NOMO-1 (cell line): Measurements from ENCODE around the gene AQP9.

Experiments used
- DNase-seq, 2 experiments: peaks; one replicate each; lab custom pipeline; 2025; ENCODE audit not compliant: unreplicated experiment in 2 of 2; lab: John Stamatoyannopoulos, UW

AQP9 gene

DNA sequence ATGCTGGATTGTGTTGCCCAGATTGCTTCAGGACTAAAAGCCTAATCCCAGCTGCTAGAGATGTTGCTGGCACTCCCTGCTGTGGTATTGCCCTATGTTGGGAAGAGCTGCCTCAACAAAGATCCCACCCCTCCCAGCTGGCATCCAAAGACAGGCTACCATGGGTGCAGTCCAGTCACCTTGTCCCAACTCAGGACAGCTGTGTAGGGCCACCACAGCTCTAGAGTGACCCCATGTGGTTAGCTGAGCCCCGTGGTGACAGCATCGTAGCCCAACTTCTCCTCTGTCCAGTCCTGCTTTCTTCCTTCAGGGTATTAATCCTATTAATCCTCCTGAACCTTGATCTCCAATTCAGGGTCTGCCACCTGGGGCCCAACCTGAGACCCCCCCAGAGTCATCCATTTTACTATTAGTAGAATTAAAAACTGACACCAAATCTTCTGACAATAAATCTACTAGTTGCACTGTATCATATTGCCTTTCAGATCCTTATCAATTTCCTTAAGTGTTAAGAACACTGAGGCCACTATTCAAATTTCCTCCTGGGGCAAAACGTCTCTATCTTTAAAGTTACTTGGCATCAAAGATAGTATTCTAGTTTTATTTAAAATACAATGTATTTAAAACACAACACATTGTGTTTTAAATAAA, 83.5 kb downstream of the AQP9 start:
- peak in 1 of 2 experiments; percentile 25 for DNase-seq

DNA sequence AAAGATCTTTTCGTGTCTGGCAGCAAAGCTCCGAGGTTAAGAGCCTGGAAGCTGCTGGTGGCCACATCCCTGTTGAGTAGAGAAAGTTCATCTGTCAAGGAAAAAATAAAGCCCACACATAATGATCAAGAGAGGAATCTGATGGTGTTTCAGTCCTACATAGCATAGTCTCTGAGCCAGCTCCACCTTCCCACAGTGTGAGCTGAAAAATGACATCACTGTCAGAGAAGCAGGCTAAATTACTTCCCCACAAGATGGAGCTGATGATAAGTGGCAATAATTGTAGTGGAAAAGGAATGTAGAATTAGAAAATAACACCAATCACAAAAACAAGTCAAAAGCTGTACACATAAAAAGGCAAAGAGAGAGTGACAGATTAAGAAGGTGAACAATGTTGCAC, 84.5 kb downstream of the AQP9 start:
- no peak for DNase-seq

DNA sequence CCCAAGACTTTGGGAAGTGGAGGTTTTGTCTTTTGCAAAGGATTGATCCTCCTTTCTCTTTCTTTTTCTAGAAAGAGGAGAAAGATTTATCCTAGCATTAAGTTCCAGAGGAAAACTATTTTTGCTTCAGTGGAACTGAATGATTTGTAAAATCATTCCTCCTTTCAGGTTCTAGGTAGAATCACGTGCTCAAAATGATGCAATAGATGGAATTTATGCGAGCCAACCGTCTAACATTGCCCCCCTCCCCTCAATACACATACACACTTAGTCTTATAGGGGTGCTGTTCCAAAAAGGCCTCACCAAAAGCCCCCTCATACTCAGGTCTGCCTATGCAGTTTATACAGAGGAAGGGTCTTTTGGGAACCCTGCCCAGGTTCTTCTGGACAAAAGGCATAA, 85.3 kb downstream of the AQP9 start:
- DNase-seq, result no peak

DNA sequence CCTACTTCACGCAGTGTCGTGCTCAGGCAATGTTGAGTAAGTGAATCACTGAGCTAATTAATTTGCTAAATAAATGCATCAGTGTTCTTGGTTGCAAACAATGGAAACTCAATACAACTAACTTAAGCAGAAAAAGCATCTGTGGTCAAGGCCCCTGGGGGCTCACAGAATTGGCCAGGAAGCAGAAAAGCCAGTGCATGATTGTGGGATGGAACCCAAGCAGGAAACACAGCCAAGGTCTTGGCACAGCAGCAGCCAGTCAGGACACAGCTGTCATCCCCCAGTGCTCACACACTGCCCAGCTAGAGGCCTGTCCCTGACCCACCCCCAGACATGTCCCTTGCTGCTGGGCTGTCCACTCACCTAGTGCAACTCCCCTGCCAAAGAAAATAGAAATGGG, 85.9 kb downstream of the AQP9 start:
- no peak for DNase-seq

DNA sequence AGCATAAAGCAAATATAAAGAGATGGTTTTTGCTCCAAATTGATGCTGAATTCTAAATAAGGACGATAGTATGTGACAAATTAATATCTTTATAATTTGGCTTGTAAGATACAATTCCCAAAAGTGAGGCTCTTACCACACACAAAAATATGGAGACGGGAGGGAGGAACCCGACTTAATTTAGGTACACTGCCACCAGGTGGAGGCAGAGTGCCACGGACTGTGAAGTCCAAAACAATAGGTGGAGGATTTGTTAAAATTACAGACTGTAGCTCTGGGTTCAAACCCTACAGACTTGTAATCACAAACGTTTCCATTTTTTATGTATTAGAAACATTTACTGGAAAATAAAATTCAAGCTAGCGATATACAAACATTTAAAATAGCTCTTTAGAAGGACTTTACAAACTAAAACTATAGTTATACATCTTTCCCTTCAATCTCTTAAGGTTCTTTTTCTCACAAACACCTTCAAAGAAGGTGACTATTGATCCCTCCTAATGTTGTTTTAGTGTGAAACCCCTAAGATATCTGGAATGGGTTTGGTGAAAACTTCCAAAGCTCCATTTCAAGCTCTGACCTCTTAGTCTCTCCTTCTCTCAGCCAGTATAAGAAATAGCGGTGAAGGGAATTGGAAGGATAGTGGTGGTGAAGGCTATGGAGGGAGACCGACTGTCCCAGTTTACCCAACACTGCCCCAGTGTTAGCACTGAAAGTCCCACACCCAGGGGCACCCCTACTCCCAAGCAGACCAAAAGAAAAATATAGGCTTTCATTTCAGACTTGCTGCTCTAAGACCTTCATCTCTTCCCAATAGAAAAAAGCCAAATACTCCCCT, 89.7 kb downstream of the AQP9 start:
- peak in 1 of 2 experiments; percentile 50 for DNase-seq

DNA sequence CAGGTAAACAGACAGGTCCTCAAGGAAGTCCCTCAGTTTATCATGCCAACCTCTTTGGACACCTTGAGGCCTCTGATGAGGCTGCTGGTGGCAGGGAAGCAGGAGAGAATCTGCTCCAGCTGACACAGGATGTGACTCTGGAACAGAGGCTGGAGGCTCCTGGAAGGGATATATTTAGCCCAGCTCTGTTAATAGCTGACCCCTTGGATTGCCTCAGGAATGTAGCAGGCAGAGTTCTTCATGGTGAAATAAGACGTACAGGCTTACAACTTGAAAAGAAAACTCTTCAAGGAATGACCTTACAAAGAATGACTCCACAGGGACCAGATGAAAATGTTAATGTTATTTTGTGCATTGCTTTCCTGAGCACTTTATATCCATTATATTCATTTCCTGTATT, 90.5 kb downstream of the AQP9 start:
- no peak for DNase-seq

DNA sequence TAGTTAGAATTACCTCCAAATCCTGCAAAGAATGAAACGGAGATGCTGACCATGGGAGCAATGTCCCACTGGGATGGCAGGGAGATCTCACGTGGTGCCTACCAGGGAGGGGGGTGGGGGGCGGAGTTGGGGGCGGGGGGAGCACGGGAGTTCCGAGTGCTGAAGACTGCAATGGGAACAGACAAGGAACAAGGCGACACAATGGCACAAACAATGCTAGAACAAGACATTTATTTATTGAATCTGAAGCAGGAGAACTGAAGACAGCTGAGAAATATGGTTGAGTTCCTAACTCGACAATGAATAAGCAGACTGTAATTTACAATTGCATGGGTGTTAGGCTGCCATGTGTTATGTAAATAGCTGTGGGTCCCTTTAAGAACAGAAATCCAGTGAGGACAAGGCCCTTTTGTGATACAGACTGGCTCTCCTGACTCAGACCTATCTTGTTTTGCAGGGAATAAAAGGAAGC, 91.2 kb downstream of the AQP9 start:
- DNase-seq, result no peak

DNA sequence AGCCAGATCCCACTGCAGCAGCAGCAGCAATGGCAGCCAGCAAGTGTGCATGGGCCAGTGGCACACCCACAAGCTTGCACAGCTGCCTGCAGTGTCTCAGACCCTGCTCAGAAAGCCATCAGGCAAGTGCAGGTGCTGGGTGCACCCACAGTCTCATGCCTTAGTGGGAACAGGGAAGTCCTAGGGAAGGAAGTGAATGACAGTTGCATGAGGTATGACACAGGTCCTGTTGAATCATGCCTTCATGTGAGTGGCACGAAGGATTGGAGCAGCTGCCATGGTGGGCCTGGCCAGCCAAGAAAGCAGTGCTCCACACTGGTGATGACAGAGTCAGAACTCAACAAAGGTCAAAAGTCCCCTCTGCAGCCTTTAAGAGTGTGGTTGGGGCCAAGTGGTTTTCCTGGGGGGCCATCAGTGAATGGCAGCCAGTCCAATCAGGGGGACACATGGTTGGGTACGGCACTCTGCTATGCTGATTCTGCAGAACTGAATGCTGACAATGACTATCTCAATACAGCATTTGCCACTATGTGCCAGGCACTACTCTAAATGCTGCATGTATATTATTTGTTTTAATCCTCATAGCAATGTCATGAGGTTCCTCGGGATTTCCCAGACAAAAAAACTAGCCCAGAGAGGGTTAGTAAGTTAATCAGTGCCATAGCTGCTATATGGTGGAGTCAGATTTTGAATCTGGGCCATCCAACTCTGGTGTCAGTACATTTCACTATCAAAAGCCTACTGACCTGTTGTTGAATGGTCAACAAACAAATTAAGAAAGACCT, 94.3 kb downstream of the AQP9 start:
- DNase-seq, result no peak

DNA sequence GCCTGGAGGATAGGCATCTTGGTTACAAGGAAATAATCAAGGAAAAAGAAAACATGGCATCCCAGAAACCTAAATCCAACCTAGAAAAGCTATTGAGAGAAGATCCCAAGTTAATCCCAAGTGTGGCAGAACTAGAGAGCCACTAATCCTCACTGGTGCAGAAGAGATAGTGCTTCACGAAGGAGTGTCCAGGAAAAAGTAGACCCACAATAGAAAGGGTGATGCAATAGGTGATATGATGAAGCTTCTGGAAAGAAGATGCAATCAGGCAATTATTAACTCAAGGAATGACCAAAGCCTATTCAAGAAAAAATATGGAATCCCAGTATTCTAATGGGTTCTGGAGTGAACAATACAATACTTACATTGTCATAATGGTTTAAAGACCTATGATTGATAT, 95.2 kb downstream of the AQP9 start:
- DNase-seq, result no peak
